K562 treated with DMSO at 1 percent for 12 hours (cell line): Measurements from ENCODE around the gene ADPRM. TPM values are rescaled to one million over a fixed set of nuclear protein-coding genes. Genes with fewer than 3 reads are reported as not detected.

Source experiments
- total RNA-seq: library from RNA; unstranded; fragments of 300-600 nt; gene quantifications from 2 replicates; pipeline ENCODE4 v1.2.3, GENCODE V29; 2022; ENCODE audit not compliant: insufficient read depth

Gene ADPRM, protein sequence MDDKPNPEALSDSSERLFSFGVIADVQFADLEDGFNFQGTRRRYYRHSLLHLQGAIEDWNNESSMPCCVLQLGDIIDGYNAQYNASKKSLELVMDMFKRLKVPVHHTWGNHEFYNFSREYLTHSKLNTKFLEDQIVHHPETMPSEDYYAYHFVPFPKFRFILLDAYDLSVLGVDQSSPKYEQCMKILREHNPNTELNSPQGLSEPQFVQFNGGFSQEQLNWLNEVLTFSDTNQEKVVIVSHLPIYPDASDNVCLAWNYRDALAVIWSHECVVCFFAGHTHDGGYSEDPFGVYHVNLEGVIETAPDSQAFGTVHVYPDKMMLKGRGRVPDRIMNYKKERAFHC
- total RNA-seq: 8.2 and 9.3 TPM in 2 replicates

GRCh38 chr17:10697092-10698081, at the start of gene ADPRM, which contains the start of gene SCO1:
TSS of gene ADPRM (plus strand) at chr17:10697594. CDS start at chr17:10704927, 7,333 bp downstream.
TSS of gene SCO1 (minus strand) at chr17:10697533. CDS start at chr17:10697507, 26 bp downstream.

GRCh38 chr17:10657148-10657547, 40.2 kb upstream of the ADPRM start, which contains the start of gene MYH3:
TSS of gene MYH3 (minus strand) at chr17:10657309. CDS start at chr17:10655064, 2,245 bp downstream.

DNA sequence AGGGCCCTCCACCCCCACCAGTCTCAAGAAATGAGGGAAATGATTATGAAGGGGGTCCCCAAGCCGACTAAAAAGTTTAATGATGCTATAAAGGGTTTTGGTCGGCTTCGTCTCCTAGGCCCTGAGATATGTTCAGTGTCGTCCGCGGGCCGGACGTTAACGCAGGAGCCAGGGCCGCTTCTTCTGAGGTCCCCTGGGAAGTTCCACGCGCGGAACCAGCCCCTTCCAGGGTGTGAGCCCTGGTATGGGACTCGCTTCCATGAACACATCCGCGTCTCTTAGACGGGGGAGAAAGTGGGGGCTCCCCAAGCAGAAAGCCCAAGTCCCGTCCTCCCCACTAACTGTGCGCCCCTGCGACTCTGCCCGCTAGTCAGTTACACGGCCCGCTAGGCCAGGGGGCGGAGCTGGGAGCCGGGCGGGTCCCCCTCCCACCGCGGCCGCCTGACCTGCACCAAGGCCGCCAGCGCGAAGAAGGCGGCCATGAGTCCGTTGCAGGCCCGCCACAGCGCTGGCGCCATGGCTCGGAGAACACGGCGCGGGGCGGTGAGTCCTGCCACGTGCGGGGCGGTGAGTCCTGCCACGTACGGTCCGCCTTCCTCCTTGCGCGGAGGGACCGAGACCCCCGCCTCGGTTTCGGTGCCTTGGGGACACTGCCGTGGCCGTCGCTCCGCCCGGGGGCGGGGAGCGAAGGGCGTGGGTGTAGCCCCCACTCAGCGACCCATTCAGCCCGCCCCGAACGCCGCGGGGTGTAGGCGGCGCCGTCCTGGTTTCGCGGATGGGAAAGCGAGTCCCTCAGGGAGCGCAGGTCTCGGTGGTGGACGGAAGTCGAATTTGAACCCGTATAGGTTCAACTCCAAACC, 32.2 kb downstream of the ADPRM start, which contains the start of gene TMEM220:
TSS of gene TMEM220 (minus strand) at position 690 of the 860 bp plus-strand sequence. CDS start at position 518, 172 bp downstream.

Other genes starting within 250 kb of the ADPRM start
- gene MYH4, start 228.0 kb upstream of the ADPRM start, total RNA-seq: not detected in 2 replicates
- not detected in 2 replicates for gene MYH1, start 179.1 kb upstream of the ADPRM start, total RNA-seq
- gene MYH2, start 147.9 kb upstream of the ADPRM start, total RNA-seq: not detected in 2 replicates
- 0.19 TPM in 1 of 2 replicates, not detected in the other for gene MYH3, start 40.3 kb upstream of the ADPRM start, total RNA-seq
- 7.2 and 11.2 TPM in 2 replicates for gene SCO1, start 61 bp upstream of the ADPRM start, total RNA-seq
- gene TMEM220, start 32.4 kb downstream of the ADPRM start, total RNA-seq: 0.32 TPM in 1 of 2 replicates, not detected in the other
- gene TMEM238L, start 106.5 kb downstream of the ADPRM start, total RNA-seq: not detected in 2 replicates
- not detected in 2 replicates for gene PIRT, start 140.5 kb downstream of the ADPRM start, total RNA-seq